ENCODE data around the gene HSPA1A. TPM values are rescaled to one million over a fixed set of nuclear protein-coding genes. Genes with fewer than 3 reads are reported as not detected.
A peak's percentile ranks its signal among the peaks of the same experiment; 100 is the strongest.

HSPA1A gene
- total RNA-seq: 170 TPM

DNA sequence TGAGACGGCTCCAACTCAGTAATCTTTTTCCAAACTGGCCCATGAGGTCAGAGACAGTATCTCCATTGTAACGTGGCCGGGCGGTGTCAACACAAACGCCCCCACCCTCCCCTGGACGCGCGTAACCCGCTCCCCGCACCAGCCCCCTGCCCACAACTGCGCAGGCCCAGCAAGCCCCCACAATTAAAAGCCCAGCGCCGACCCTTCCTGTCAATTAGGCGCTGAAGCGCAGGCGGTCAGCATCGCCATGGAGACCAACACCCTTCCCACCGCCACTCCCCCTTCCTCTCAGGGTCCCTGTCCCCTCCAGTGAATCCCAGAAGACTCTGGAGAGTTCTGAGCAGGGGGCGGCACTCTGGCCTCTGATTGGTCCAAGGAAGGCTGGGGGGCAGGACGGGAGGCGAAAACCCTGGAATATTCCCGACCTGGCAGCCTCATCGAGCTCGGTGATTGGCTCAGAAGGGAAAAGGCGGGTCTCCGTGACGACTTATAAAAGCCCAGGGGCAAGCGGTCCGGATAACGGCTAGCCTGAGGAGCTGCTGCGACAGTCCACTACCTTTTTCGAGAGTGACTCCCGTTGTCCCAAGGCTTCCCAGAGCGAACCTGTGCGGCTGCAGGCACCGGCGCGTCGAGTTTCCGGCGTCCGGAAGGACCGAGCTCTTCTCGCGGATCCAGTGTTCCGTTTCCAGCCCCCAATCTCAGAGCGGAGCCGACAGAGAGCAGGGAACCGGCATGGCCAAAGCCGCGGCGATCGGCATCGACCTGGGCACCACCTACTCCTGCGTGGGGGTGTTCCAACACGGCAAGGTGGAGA lies at the start of gene HSPA1A, which contains the start of gene HSPA1L:
HSPA1A (plus strand) TSS at position 519 of the 814 bp plus-strand sequence; CDS start at position 733, 214 bp downstream.
HSPA1L (minus strand) TSS at position 259 of the 814 bp plus-strand sequence. CDS start 3,311 bp downstream, outside the sequence.

GRCh38 chr6:31776989-31777666 lies 38.2 kb upstream of the HSPA1A start, which contains the start of gene VWA7:
TSS of gene VWA7 (minus strand) at chr6:31777328. CDS start at chr6:31776779, 549 bp downstream.

DNA sequence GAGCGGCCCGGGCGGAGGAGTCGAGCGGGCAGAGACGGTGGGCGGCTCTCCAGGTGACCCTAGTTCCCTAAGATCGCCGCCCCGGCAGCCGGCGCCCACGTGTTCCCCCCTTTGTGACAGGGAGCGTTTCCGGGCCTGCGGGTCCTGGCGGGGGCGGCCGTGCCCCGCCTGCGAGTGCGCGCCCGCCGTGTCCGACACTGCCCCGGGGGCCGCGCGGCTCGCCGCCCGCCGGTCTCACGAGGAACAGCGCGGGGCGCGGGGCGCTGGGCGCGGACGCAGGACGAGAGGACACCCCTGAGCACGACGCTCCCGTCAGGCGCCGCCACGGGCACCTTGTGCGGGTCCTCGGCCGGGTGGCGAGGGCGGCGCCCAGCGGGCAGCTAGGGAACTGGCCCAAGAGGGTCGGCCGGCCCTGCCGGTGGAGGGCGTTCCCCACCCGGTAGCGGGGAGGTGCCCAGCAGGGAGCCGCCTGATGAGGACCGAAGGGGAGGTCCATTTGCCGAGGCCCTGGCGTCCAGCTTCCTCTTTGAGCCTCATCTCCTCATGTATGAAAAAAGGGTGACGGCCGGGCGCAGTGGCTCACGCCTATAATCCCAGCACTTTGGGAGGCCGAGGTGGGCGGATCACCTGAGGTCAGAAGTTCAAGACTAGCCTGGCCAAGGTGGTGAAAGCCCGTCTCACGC lies 19.6 kb upstream of the HSPA1A start, which contains the start of gene VARS1:
VARS1 (minus strand) TSS at position 137 of the 683 bp plus-strand sequence. CDS start 535 bp downstream, outside the sequence.

DNA sequence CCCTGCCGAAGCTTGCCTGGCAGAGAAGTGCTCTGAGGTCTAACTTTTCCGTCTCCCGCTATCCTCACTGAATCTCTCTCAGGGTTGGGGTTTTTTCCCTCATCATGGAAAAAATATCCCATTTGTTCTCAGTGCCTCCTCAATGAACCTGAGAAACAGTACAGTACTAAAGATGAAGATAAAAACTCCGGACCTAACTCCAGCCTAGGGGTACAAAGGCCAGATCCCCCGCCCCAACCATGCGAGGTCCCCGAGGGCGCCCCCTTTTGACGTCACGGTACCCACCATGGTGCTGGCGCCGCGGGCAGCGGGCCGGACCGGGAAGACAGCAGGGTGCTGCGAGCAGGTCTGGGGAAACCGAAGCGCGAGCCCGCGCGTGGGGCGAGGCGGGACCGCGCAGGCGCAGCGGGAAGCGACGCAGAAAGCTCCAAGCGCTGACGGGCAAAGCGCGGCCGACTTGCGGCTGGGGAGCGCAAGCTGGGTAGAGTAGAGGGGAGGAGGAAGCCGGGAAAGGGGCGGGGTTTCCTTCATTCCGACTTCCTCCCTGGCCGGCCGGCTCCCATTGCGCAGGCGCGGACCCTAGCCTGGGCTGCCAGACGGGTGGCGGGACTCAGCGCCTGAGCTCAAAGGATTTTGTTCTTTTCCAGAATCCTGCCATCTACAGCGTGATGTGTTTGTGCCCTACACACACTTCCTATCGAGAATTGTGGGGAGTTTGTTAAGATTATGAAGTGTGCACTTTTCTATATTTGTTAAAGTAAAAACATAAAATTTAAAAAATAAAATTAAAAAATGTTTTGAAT lies 8.7 kb upstream of the HSPA1A start, which contains the start of gene LSM2:
LSM2 (minus strand) TSS at position 497 of the 803 bp plus-strand sequence; CDS start at position 288, 209 bp downstream.

DNA sequence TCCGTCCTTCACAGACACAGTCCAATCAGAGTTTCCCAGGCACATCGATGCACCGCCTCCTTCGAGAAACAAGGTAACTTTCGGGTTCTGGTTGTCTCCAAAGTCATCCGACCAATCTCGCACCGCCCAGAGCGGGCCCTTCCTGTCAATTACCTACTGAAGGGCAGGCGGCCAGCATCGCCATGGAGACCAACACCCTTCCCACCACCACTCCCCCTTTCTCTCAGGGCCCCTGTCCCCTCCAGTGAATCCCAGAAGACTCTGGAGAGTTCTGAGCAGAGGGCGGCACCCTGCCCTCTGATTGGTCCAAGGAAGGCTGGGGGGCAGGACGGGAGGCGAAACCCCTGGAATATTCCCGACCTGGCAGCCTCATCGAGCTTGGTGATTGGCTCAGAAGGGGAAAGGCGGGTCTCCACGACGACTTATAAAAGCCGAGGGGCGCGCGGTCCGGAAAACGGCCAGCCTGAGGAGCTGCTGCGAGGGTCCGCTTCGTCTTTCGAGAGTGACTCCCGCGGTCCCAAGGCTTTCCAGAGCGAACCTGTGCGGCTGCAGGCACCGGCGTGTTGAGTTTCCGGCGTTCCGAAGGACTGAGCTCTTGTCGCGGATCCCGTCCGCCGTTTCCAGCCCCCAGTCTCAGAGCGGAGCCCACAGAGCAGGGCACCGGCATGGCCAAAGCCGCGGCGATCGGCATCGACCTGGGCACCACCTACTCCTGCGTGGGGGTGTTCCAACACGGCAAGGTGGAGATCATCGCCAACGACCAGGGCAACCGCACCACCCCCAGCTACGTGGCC lies 12.1 kb downstream of the HSPA1A start, which contains the start of gene HSPA1B:
HSPA1B (plus strand) TSS at position 453 of the 794 bp plus-strand sequence; CDS start at position 666, 213 bp downstream.

GRCh38 chr6:31862344-31863235 lies 47.2 kb downstream of the HSPA1A start, which contains the start of gene NEU1:
TSS of gene NEU1 (minus strand) at chr6:31862821. CDS start at chr6:31862776, 45 bp downstream.

Small RNAs within 50 kb of the gene (small RNA-seq; reads per million reads assigned to genes)
- gene RF00019 (ENCODE audit: low replicate concordance): not detected
- gene SNORD48 (ENCODE audit: low replicate concordance): 74.9 reads per million, percentile 95 among the genes with 10 or more reads in this experiment
- gene SNORD52 (ENCODE audit: low replicate concordance): not detected

Other genes with a start within 250 kb of the HSPA1A start
- gene LTA, start 243.3 kb upstream of the HSPA1A start, total RNA-seq: not detected
- not detected for gene TNF, start 240.0 kb upstream of the HSPA1A start, total RNA-seq
- gene LTB, start 233.1 kb upstream of the HSPA1A start, total RNA-seq: not detected
- gene LST1, start 229.3 kb upstream of the HSPA1A start, total RNA-seq: not detected
- not detected for gene NCR3, start 222.5 kb upstream of the HSPA1A start, total RNA-seq
- gene AIF1, start 200.3 kb upstream of the HSPA1A start, total RNA-seq: 3.4 TPM
- gene PRRC2A, start 194.8 kb upstream of the HSPA1A start, total RNA-seq: 94.8 TPM
- gene BAG6, start 162.9 kb upstream of the HSPA1A start, total RNA-seq: 177 TPM
- 2.2 TPM for gene APOM, start 159.6 kb upstream of the HSPA1A start, total RNA-seq
- gene C6orf47, start 154.8 kb upstream of the HSPA1A start, total RNA-seq: 17.2 TPM
- 11.3 TPM for gene GPANK1, start 150.5 kb upstream of the HSPA1A start, total RNA-seq
- gene CSNK2B, start 149.5 kb upstream of the HSPA1A start, total RNA-seq: 83.6 TPM
- gene LY6G5B, start 145.6 kb upstream of the HSPA1A start, total RNA-seq: 13.5 TPM
- 5.6 TPM for gene LY6G5C, start 134.5 kb upstream of the HSPA1A start, total RNA-seq
- 67.9 TPM for gene ABHD16A, start 112.2 kb upstream of the HSPA1A start, total RNA-seq
- not detected for gene LY6G6F, start 108.7 kb upstream of the HSPA1A start, total RNA-seq
- not detected for gene LY6G6D, start 100.2 kb upstream of the HSPA1A start, total RNA-seq
- gene LY6G6C, start 93.8 kb upstream of the HSPA1A start, total RNA-seq: not detected
- gene MPIG6B, start 92.2 kb upstream of the HSPA1A start, total RNA-seq: not detected
- gene DDAH2, start 86.2 kb upstream of the HSPA1A start, total RNA-seq: 126 TPM
- gene CLIC1, start 79.0 kb upstream of the HSPA1A start, total RNA-seq: 20.0 TPM
- gene MSH5, start 75.5 kb upstream of the HSPA1A start, total RNA-seq: 14.1 TPM
- 1.3 TPM for gene SAPCD1, start 52.9 kb upstream of the HSPA1A start, total RNA-seq
- 0.31 TPM for gene VWA7, start 38.2 kb upstream of the HSPA1A start, total RNA-seq
- 57.9 TPM for gene VARS1, start 19.8 kb upstream of the HSPA1A start, total RNA-seq
- 15.3 TPM for gene LSM2, start 8.6 kb upstream of the HSPA1A start, total RNA-seq
- 3.1 TPM for gene HSPA1L, start 260 bp upstream of the HSPA1A start, total RNA-seq
- gene HSPA1B, start 12.2 kb downstream of the HSPA1A start, total RNA-seq: 217 TPM
- gene NEU1, start 47.3 kb downstream of the HSPA1A start, total RNA-seq: 17.5 TPM
- gene SLC44A4, start 63.5 kb downstream of the HSPA1A start, total RNA-seq: not detected
- gene EHMT2, start 82.2 kb downstream of the HSPA1A start, total RNA-seq: 114 TPM
- 31.0 TPM for gene ZBTB12, start 86.5 kb downstream of the HSPA1A start, total RNA-seq
- gene C2, start 112.2 kb downstream of the HSPA1A start, total RNA-seq: 3.1 TPM
- gene CFB, start 130.6 kb downstream of the HSPA1A start, total RNA-seq: 1.9 TPM
- 46.6 TPM for gene NELFE, start 143.4 kb downstream of the HSPA1A start, total RNA-seq
- 66.7 TPM for gene SKIC2, start 143.6 kb downstream of the HSPA1A start, total RNA-seq
- gene DXO, start 156.6 kb downstream of the HSPA1A start, total RNA-seq: 10.0 TPM
- gene C4A, start 166.5 kb downstream of the HSPA1A start, total RNA-seq: 20.7 TPM
- gene C4B, start 199.3 kb downstream of the HSPA1A start, total RNA-seq: 8.8 TPM
- gene CYP21A2, start 222.9 kb downstream of the HSPA1A start, total RNA-seq: not detected